SU-DHL-6 (cell line): ENCODE measurements around the gene EXTL2.
"Not testable (repeated sequence)": the region's sequence is repeated elsewhere in the genome, so short reads cannot be mapped to it uniquely, and the experiment has no call there.

ENCODE experiments used
- H2AFZ ChIP-seq: fragments of 200-600 bp; sonication (generic); 2 replicates; pipeline ENCODE4 v1.6.1; 2014; ENCODE audit warnings: low read depth, mild to moderate bottlenecking, moderate library complexity, mixed read lengths, antibody characterized with exemption, low read length; ENCODE audit not compliant: severe bottlenecking
- H3F3A ChIP-seq: fragments of 200-600 bp; shearing (Covaris generic); 2 replicates; pipeline ENCODE4 v1.6.0; 2016; ENCODE audit warnings: antibody characterized with exemption, mild to moderate bottlenecking; ENCODE audit not compliant: insufficient read depth
- H3K27ac ChIP-seq: fragments of 200-600 bp; sonication (generic); 2 replicates; pipeline ENCODE4 v1.5.1; 2016; ENCODE audit warnings: low read depth, mild to moderate bottlenecking, low read length, moderate library complexity, mixed read lengths
- H3K27me3 ChIP-seq: fragments of 200-600 bp; sonication (generic), shearing (Covaris generic); 2 replicates; pipeline ENCODE4 v1.6.0; 2014; ENCODE audit warnings: mild to moderate bottlenecking, low read length
- H3K36me3 ChIP-seq: fragments of 200-600 bp; sonication (generic); 2 replicates; pipeline ENCODE4 v1.6.1; 2014; ENCODE audit warnings: mild to moderate bottlenecking, low read length, mixed read lengths
- H3K4me2 ChIP-seq: fragments of 300-600, 200-600 bp; shearing (Covaris generic), sonication (generic); 2 replicates; pipeline ENCODE4 v1.6.0; 2014; ENCODE audit warnings: low read length, low read depth, mild to moderate bottlenecking; ENCODE audit not compliant: poor library complexity, severe bottlenecking
- H3K4me3 ChIP-seq: fragments of 200-600 bp; sonication (generic); 2 replicates; pipeline ENCODE4 v1.5.1; 2014; ENCODE audit warnings: antibody characterized with exemption, low read length, mild to moderate bottlenecking, mixed read lengths; ENCODE audit not compliant: insufficient read depth, poor library complexity, severe bottlenecking
- H3K79me2 ChIP-seq: fragments of 200-600 bp; sonication (generic); 2 replicates; pipeline ENCODE4 v1.6.1; 2014; ENCODE audit warnings: mild to moderate bottlenecking, low read length, moderate library complexity; ENCODE audit not compliant: insufficient read depth
- H3K9ac ChIP-seq: fragments of 200-600 bp; sonication (generic); 2 replicates; pipeline ENCODE4 v1.7.0; 2014; ENCODE audit warnings: mild to moderate bottlenecking, low read length
- H3K9me2 ChIP-seq: fragments of 200-600 bp; sonication (generic); replicated peaks from 2 replicates; pipeline ENCODE4 v1.6.1; 2014; ENCODE audit warnings: low read length; ENCODE audit not compliant: insufficient read depth
- H3K9me3 ChIP-seq: fragments of 200-600 bp; sonication (generic); 2 replicates; pipeline ENCODE4 v1.6.1; 2014; ENCODE audit warnings: low read length, mixed read lengths; ENCODE audit not compliant: insufficient read depth
- H4K20me1 ChIP-seq: fragments of 200-600 bp; sonication (generic); 2 replicates; pipeline ENCODE4 v1.6.1; 2014; ENCODE audit warnings: low read depth, mild to moderate bottlenecking, antibody characterized with exemption, low read length, moderate library complexity, mixed read lengths
- EZH2phosphoT487 ChIP-seq: fragments of 200-600 bp; sonication (generic), shearing (Covaris generic); conservative IDR thresholded peaks from 2 replicates; pipeline ENCODE4 v1.6.1; 2018; ENCODE audit warnings: mild to moderate bottlenecking, antibody characterized with exemption, low read length, moderate library complexity, mixed read lengths
- TF ChIP-seq, protein P1 (sequence below): fragments of 200-600 bp; sonication (generic); IDR thresholded peaks from one replicate; pipeline ENCODE4 v1.5.1; 2017; ENCODE audit warnings: antibody characterized with exemption, mild to moderate bottlenecking, low read length, moderate library complexity; ENCODE audit not compliant: insufficient read depth, poor library complexity, severe bottlenecking

The EXTL2 gene

DNA sequence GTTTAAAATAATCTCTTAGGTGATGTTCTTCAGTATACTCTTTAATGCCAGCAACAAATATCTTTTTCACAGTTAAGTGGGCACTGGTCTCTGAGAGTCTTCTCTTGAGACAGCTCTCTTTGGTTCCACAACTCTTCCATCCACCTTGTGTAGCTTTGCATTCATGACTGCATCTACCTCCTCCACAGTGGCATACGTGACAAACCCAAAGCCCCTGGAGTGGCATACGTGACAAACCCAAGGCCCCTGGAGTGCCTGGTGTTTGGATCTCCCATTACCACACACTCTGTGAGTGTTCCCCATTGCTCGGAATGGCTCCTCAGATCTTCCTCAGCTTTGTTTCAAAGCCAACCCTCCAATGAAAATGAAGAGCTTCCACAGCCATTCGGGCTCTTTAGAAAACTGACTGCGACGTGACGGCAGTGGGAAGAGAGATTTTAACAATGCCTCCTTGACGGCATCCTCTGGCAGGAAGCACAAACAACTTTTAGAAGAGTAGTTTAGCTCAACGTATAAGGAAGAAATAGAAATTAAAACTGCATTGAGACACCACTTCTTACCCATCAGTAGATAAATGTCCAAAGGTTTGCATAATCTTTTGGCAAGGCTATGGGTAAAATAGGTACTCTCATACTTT is 47.1 kb upstream of the EXTL2 start:
- H4K20me1 ChIP-seq = no peaks in the 10 kb centered on the region
- H3F3A ChIP-seq = no peaks in the 10 kb centered on the region
- H3K27ac ChIP-seq = no peak overlapping the region
- no peaks in the 10 kb centered on the region for H3K9me2 ChIP-seq
- peaks cover 15% of the 10 kb centered on the region for H3K36me3 ChIP-seq
- no peaks in the 10 kb centered on the region for H3K79me2 ChIP-seq
- no peaks in the 10 kb centered on the region for H3K9me3 ChIP-seq
- H3K4me2 ChIP-seq = no peak overlapping the region
- no peak overlapping the region for H3K4me3 ChIP-seq
- no peak overlapping the region for H2AFZ ChIP-seq
- H3K27me3 ChIP-seq = no peaks in the 10 kb centered on the region
- TF ChIP-seq EZH2phosphoT487 = no peak
- TF ChIP-seq, protein P1, sequence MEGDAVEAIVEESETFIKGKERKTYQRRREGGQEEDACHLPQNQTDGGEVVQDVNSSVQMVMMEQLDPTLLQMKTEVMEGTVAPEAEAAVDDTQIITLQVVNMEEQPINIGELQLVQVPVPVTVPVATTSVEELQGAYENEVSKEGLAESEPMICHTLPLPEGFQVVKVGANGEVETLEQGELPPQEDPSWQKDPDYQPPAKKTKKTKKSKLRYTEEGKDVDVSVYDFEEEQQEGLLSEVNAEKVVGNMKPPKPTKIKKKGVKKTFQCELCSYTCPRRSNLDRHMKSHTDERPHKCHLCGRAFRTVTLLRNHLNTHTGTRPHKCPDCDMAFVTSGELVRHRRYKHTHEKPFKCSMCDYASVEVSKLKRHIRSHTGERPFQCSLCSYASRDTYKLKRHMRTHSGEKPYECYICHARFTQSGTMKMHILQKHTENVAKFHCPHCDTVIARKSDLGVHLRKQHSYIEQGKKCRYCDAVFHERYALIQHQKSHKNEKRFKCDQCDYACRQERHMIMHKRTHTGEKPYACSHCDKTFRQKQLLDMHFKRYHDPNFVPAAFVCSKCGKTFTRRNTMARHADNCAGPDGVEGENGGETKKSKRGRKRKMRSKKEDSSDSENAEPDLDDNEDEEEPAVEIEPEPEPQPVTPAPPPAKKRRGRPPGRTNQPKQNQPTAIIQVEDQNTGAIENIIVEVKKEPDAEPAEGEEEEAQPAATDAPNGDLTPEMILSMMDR = no peak
- H3K9ac ChIP-seq = no peak overlapping the region

DNA sequence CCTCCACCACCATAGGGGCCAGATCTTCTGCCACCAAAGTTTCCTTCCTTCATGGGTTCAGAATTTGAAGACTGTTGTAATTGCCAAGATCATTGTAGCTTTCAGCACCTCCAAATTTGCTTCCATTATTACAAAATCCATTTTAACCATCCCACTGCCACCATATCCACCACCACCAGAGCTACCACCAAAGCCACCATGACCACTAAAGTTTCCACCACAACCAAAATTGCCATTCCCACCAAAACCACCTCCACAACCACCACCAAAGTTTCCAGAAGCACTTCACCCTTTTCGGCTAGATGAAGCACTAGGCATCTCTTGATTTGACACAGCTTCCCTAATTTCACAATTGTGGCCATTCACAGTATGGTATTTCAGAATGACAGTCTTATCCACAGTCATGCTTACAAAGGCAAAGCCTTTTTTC is 46.5 kb upstream of the EXTL2 start:
- H3K9ac ChIP-seq = no peak overlapping the region
- no peaks in the 10 kb centered on the region for H3K27me3 ChIP-seq
- no peaks in the 10 kb centered on the region for H3F3A ChIP-seq
- H3K9me3 ChIP-seq = no peaks in the 10 kb centered on the region
- H3K79me2 ChIP-seq = no peaks in the 10 kb centered on the region
- no peak overlapping the region for H2AFZ ChIP-seq
- no peak overlapping the region for H3K27ac ChIP-seq
- H3K4me2 ChIP-seq = no peak overlapping the region
- H3K36me3 ChIP-seq = peaks cover 15% of the 10 kb centered on the region
- TF ChIP-seq EZH2phosphoT487 = no peak
- TF ChIP-seq, protein P1 = no peak
- no peaks in the 10 kb centered on the region for H4K20me1 ChIP-seq
- no peak overlapping the region for H3K4me3 ChIP-seq
- H3K9me2 ChIP-seq = no peaks in the 10 kb centered on the region

DNA sequence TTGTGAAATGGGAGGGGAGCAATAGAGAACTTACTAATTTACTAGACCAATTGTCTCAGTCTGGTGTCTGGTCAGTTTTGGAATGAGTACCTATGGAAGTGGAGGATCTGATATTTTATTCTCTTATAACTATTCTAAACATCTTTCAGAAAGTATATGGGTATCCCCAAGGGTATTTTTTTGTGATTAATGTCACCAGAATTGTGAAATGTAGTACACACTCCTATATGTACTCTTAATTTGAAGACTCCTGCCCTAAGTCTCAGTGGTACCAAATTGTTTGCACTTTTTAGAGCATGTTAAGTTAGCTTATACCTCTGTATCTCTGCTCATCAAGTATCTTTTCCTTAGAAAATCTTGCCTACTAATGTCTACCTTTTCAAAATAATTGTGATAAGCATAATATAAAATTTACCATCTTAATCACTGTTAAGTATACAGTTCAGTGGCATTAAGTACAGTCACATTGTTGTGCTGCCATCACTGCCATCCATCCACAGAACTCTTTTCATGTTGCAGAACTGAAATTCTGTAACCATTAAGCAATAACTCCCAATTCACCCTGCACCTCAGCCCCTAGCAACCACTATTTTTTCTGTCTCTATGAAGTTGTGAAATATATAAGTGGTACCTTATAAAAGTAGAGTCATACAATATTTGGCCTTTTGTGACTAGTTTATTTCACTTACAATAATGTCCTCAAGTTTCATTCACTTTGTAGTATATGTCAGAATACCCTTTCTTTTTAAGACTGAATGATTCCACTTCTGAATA is 41.7 kb upstream of the EXTL2 start:
- Histone ChIP-seq H4K20me1 (no peaks in the 10 kb centered on the region), H3K9me3 (no peaks in the 10 kb centered on the region), H3K27me3 (no peaks in the 10 kb centered on the region), H3F3A (no peaks in the 10 kb centered on the region), H3K9me2 (no peaks in the 10 kb centered on the region), H2AFZ (no peak overlapping the region), H3K4me3 (no peak overlapping the region), H3K79me2 (no peaks in the 10 kb centered on the region), H3K36me3 (peaks cover 15% of the 10 kb centered on the region; the same call in 1 of the 2 replicates), H3K4me2 (no peak overlapping the region), H3K9ac (no peak overlapping the region), H3K27ac (no peak overlapping the region)
- TF ChIP-seq, protein P1 = no peak
- no peak for TF ChIP-seq EZH2phosphoT487

DNA sequence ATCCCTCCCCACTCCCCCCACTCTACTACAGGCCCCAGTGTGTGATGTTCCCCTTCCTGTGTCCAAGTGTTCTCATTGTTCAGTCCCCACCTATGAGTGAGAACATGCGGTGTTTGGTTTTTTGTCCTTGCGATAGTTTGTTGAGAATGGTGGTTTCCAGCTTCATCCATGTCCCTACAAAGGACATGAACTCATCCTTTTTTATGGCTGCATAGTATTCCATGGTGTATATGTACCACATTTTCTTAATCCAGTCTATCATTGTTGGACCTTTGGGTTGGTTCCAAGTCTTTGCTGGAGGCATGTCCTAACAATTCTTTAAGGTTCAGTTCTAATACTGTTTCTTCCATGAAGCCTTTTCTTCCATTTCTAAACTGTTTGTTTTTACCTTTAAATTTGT is 38.9 kb upstream of the EXTL2 start:
- not testable (repeated sequence) for H3K9me3 ChIP-seq, H3F3A ChIP-seq, H3K4me2 ChIP-seq, H3K9ac ChIP-seq, H3K9me2 ChIP-seq, H3K79me2 ChIP-seq, H2AFZ ChIP-seq, H3K27ac ChIP-seq, H4K20me1 ChIP-seq, H3K4me3 ChIP-seq, H3K27me3 ChIP-seq
- peaks cover 18% of the 10 kb centered on the region; the same call in 1 of the 2 replicates for H3K36me3 ChIP-seq
